ENCODE measurements around the gene ST8SIA2.
"Not testable (repeated sequence)": the region's sequence is repeated elsewhere in the genome, so short reads cannot be mapped to it uniquely, and the experiment has no call there.

Gene ST8SIA2

GRCh38 chr15:92444631-92445030 lies 51.0 kb downstream of the ST8SIA2 start:
- DNase-seq = no peak

GRCh38 chr15:92448370-92448769 lies 54.7 kb downstream of the ST8SIA2 start:
- DNase-seq = no peak

- DNase-seq = no peak
Observed at GRCh38 chr15:92449476-92449875, 55.8 kb downstream of the ST8SIA2 start.

GRCh38 chr15:92451225-92451825 lies 57.6 kb downstream of the ST8SIA2 start:
- no peak for DNase-seq

GRCh38 chr15:92452143-92452542 lies 58.5 kb downstream of the ST8SIA2 start:
- no peak for DNase-seq

GRCh38 chr15:92453607-92454006 lies 59.9 kb downstream of the ST8SIA2 start:
- DNase-seq = no peak

GRCh38 chr15:92454555-92455105 lies 60.9 kb downstream of the ST8SIA2 start:
- no peak for DNase-seq

GRCh38 chr15:92455271-92455670 lies 61.6 kb downstream of the ST8SIA2 start:
- no peak for DNase-seq

GRCh38 chr15:92457471-92458041 lies 63.9 kb downstream of the ST8SIA2 start:
- DNase-seq = no peak

GRCh38 chr15:92460023-92460422 lies 66.3 kb downstream of the ST8SIA2 start:
- DNase-seq = no peak

GRCh38 chr15:92462424-92463125 lies 68.9 kb downstream of the ST8SIA2 start:
- DNase-seq = no peak

- no peak for DNase-seq
Observed at GRCh38 chr15:92463352-92463751, 69.7 kb downstream of the ST8SIA2 start.

- DNase-seq = no peak
Observed at GRCh38 chr15:92463826-92464225, 70.1 kb downstream of the ST8SIA2 start.

- DNase-seq = no peak
Observed at GRCh38 chr15:92466834-92467233, 73.2 kb downstream of the ST8SIA2 start.

GRCh38 chr15:92467245-92467644 lies 73.6 kb downstream of the ST8SIA2 start:
- no peak for DNase-seq

- no peak for DNase-seq
Observed at GRCh38 chr15:92468991-92469390, 75.3 kb downstream of the ST8SIA2 start.

GRCh38 chr15:92471288-92471687 lies 77.6 kb downstream of the ST8SIA2 start:
- DNase-seq = no peak

GRCh38 chr15:92473756-92474155 lies 80.1 kb downstream of the ST8SIA2 start:
- no peak for DNase-seq

GRCh38 chr15:92479730-92480129 lies 86.0 kb downstream of the ST8SIA2 start:
- not testable (repeated sequence) for DNase-seq

- no peak for DNase-seq
Observed at GRCh38 chr15:92480361-92480760, 86.7 kb downstream of the ST8SIA2 start.

- no peak for DNase-seq
Observed at GRCh38 chr15:92485441-92485840, 91.8 kb downstream of the ST8SIA2 start.

- no peak for DNase-seq
Observed at GRCh38 chr15:92492551-92493115, 99.0 kb downstream of the ST8SIA2 start.

- DNase-seq = no peak
Observed at GRCh38 chr15:92494806-92495336, 101.2 kb downstream of the ST8SIA2 start.

GRCh38 chr15:92495446-92495845 lies 101.8 kb downstream of the ST8SIA2 start:
- no peak for DNase-seq

Data from GDM1 (cell line).